LNCAP (cell line): ENCODE measurements around the gene ADCY9.

Experiments
- TF ChIP-seq, protein P1 (sequence below): fragments of 450-650 bp; IDR thresholded peaks from 2 replicates; pipeline ENCODE4 v1.5.1; 2017; ENCODE audit warnings: mild to moderate bottlenecking

ADCY9 gene

DNA sequence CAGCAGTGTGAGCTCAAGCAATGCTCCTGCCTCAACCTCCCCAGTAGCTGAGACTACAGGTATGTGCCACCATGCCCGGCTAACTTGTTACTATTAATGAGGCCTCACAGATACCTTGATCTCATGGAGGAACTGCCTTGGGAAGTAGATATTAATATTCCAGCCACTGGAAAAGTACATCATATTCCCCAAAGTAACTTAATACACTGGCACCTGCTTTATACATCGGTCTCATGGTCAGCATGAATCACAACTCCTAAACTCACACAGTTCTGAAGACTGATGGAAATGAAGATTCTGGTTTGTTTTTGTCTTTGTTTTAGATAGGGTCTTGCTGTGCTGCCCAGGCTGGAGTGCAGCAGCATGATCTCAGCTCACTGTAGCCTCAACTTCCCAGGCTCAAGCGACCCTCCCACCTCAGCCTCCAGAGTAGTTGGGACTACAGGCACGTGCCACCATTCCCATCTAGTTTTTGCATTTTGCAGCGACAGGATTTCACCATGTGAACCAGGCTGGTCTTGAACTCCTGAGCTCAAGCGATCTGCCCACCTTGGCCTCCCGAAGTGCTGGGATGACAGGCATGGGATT, 28.2 kb downstream of the ADCY9 start:
- TF ChIP-seq, protein P1, sequence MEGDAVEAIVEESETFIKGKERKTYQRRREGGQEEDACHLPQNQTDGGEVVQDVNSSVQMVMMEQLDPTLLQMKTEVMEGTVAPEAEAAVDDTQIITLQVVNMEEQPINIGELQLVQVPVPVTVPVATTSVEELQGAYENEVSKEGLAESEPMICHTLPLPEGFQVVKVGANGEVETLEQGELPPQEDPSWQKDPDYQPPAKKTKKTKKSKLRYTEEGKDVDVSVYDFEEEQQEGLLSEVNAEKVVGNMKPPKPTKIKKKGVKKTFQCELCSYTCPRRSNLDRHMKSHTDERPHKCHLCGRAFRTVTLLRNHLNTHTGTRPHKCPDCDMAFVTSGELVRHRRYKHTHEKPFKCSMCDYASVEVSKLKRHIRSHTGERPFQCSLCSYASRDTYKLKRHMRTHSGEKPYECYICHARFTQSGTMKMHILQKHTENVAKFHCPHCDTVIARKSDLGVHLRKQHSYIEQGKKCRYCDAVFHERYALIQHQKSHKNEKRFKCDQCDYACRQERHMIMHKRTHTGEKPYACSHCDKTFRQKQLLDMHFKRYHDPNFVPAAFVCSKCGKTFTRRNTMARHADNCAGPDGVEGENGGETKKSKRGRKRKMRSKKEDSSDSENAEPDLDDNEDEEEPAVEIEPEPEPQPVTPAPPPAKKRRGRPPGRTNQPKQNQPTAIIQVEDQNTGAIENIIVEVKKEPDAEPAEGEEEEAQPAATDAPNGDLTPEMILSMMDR, result no peak

DNA sequence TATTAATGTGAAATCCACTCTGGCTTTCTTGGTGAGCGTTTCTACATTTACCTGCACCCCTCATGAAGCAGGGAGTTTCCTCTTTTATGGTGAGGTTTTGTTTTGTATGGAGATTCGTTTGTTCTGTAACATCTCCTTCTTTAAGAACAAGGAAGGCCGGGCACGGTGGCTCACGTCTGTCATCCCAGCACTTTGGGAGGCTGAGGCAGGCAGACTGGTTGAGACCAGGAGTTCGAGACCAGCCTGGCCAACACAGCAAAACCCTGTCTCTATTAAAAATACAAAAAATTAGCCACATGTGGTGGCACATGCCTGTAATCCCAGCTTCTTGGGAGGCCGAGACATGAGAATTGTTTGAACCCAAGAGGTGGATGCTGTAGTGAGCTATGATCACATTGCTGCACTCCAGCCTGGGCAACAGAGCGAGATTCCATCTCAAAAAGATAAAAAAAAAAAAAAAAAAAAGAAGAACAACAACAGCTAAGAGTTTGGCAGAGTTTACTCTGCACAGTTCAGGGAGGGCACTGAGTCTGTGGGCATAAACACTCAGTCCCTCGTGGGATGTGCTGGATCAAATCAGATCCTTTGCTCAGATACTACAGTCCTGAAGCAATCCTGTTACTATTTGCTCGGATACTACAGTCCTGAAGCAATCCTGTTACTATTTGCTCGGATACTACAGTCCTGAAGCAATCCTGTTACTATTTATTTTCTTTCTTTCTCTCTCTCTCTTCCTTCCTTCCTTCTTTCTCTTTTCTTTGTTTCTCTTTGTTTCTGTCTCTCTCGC, 28.9 kb downstream of the ADCY9 start:
- TF ChIP-seq, protein P1, result no peak

DNA sequence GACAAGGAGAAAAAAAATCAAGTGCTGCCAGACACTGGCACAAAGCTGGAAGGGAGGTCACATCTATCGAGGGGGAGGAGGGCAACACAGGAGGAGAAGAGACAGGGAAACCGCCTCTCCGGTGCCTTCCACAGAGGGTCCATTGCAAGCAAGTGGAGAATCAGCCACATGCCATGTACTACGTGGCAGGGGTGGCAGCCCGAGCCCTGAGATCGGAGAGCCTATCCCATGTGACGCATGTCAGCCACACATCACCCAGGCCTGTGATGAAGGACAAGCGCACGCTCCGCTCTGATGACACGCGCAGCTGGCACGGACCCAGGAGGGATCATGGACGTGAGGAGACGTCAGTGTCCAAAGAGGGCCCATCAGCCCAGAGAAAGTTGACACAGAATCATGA, 30.1 kb downstream of the ADCY9 start:
- TF ChIP-seq, protein P1, result no peak

DNA sequence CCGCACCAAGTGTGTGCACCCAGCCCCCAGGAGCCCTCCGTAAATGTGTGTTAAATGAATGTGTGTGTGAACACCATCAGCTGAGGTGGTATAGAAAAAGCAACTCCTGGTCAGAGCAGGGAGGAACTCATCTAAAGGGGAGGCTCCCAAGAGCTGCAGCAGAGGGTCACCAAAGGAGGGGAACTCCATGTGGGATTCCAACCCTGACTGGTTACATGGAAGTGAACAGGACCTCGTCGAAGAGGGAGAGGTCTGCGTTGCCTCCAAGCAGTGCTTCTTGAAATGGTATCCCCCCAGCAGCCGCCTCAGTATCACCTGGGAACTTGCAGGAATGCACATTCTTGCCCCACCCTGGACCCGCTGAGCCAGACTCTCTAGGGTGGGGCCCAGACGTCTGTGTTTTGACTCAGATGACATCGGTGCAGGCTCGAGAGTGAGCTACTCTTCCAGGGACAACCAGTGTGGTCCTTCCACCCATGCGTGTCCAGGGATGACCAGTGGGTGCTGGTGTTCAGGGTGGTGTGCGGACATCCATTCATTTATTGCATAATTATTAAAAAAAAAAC, 30.8 kb downstream of the ADCY9 start:
- TF ChIP-seq, protein P1, result no peak

DNA sequence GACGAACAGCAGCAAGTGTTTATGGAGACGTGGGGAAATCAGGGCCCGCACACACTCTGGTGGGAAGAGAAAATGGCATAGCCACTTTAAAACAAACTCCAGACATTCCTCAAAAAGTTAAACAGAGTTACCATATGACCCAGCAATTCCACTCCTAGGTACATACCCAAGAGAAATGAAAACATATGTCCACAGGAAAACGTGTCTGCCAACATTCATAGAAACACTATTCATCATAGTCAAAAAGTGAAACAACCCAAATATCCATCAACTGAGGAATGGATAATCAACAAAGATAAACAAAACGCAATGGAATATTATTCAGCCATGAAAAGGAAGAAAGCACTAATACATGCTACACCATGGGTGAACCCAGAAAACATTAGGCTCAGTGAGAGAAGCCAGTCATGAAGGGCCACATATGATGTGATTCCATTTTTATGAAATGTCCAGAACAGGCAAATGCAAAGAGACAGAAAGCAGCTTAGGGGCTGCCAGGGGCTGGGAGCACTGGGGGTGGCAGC, 32.8 kb downstream of the ADCY9 start:
- TF ChIP-seq, protein P1, result no peak

DNA sequence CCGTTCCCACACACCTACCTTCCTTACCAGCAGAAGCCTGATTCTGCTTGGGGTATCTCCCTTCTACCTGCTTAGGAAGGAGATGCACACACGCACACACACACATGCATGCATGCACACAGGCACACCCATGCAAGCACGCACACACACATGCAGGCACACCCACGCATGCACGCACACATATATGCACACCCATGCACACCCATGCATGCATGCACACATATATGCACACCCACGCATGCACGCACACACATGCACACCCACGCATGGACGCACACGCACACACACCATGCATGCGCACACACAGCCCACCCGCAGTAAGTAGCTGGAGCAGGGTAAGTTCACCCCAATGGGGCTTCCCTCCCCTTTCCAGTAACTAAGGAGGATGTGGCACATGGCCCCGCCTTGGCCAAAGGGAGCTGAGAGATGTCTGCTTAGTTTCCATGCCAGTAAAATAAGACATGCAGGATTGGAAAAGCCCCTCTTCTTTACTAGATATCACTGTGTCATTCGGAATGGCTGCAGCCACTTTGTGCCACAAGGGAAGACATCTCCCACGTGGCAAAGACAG, 33.7 kb downstream of the ADCY9 start:
- TF ChIP-seq, protein P1, result no peak

DNA sequence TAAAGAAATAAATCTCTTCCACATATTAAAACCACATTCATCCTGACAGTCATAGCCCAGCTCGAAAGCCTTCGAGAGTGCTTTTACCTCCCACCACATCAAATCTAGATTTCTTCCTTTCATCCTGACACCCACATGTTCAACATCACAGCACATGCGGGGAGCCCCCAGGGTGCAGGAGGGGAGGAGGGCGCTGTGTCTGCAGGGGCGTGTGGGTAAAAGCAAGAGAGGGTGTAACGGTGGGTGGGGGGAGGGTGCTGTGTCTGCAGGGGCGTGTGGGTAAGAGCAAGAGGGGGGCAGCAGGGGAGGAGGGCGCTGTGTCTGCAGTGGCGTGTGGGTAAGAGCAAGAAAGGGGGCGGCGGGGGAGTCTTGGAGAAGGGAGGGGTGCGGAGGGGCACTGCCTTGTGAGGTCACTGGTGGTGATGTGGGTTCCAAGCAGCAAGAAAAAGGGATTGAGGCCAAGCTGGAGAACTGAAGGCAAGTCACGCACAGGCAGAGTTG, 34.7 kb downstream of the ADCY9 start:
- TF ChIP-seq, protein P1, result no peak
